Glomerular visceral epithelial cell (primary cell): ENCODE results near the gene RHO.
"Not testable (repeated sequence)": the region's sequence is repeated elsewhere in the genome, so short reads cannot be mapped to it uniquely, and the experiment has no call there.

Experiments
- DNase-seq: peaks from one replicate; pipeline ENCODE4 v3.0.0-alpha.2; 2016; ENCODE audit errors: extremely low spot score

The RHO gene

GRCh38 chr3:129528589-129529100 is at the start of gene RHO:
Gene RHO (plus strand): TSS chr3:129528639. CDS start chr3:129528734, 95 bp downstream.
- DNase-seq, result no peak

DNA sequence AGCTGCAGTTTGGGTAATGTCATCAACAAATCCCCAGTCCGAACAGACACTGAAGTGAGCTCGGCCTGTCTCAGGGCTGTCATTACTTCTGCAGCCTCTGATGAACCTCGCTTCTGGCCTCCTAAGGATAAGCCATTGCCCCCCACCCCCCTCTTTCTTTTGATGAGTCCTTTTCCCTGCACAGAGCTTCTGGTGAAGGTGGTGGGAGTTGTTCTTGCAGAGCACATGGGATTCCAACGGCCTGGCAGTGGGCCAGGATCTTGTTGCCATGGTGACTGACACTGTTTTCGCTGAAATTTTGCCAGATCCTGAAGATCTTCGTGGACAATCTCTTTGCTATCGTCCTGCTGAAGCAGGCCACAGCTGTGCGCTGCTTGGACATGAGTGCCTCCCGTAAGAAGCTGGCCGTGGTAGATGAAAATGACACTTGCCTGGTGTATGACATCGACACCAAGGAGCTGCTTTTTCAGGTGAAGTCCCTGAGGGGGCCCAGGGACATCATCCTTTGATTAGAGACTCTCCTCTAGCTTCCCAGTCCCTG is 47.1 kb upstream of the RHO start:
- DNase-seq, result not testable (repeated sequence)

GRCh38 chr3:129481766-129482332 is 46.6 kb upstream of the RHO start:
- DNase-seq, result no peak

- DNase-seq, result no peak
Measured at GRCh38 chr3:129482721-129483120, 45.7 kb upstream of the RHO start.

GRCh38 chr3:129483870-129484269 is 44.6 kb upstream of the RHO start:
- no peak for DNase-seq

GRCh38 chr3:129485146-129485545 is 43.3 kb upstream of the RHO start:
- not testable (repeated sequence) for DNase-seq

DNA sequence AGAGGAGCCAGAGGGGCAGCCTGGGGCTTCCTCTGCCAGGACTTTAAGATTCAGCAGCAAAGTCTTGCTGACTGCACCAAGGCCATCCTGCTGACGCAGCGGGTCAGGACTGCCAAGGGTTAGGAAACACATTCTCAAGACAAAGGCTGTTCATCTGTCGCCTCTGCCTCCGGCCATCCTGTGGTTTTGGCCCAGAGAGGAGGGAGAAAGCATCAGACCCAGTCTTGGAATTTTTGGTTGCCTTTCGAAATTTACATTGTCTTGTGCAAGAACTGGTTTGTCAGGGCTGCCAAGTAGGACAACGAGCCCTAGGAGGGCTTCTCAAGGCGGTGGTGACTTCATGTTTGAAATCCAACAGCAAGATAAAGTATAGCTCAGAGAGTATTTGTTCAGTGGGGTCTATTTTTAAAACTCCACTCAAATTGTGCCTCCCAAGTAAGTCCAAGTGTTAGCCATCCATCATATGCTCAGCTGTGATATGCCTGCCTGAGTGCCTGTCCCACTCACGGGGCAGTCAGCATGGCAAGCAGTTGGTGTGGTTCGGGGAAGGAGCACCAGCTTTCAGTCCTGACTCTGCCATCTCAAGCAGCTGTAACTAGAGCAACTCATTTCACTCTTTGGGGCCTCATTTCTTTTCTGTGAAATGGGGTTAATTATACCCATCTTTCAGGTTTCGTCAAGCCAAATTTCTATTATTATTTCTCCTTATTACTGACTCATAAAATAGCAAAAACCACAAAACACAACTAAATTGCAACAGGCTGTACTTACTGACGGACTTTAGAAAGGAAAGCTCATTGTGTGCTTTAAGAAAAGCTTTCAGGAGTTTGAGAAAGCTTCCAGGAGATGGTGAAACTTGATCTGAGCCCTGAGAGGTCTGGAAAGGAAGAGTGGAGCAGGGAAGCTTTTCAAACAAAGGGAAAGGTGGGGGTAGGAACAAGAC is 42.4 kb upstream of the RHO start:
- no peak for DNase-seq

DNA sequence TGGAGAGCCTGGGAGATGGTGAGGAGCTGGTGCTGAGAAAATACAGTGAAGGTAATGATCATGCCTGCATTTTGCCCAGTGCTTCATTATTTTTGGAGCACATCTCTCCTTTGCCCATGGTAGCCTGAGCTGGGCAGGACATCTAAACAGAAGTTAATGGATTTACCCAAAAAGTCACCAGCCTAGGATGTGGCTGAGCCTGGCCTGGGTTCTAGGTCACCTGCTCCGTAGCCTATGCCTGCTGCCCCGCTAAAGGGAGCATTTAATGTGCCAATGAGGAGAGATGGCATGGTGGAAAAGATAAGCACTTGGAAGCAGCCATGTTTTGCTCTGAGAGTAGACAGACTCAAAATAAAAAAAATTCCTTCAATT is 41.8 kb upstream of the RHO start:
- no peak for DNase-seq

- DNase-seq, result no peak
Measured at GRCh38 chr3:129487183-129487867, 41.1 kb upstream of the RHO start.

- DNase-seq, result not testable (repeated sequence)
Measured at GRCh38 chr3:129487868-129488335, 40.5 kb upstream of the RHO start.

DNA sequence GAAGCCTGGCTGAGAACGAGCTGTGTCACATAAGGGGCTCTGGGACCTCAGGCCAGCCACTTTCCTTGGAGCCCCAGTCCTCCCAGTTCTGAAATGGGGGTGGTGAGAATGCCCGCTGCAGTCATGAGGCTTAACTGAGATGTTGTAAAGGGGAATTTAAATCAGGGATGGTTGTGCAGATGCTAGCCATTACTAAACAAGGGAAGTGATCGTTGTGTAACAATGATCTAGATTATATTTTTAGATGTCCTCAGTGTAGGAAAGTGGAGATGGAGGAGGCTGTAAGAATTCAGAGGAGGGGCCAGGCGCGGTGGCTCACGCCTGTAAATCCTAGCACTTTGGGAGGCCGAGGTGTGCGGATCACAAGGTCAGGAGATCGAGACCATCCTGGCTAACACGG is 39.2 kb upstream of the RHO start:
- DNase-seq, result not testable (repeated sequence)

- DNase-seq, result peak; percentile 87
Measured at GRCh38 chr3:129490273-129490675, 38.2 kb upstream of the RHO start.

- DNase-seq, result not testable (repeated sequence)
Measured at GRCh38 chr3:129491077-129491476, 37.4 kb upstream of the RHO start.

DNA sequence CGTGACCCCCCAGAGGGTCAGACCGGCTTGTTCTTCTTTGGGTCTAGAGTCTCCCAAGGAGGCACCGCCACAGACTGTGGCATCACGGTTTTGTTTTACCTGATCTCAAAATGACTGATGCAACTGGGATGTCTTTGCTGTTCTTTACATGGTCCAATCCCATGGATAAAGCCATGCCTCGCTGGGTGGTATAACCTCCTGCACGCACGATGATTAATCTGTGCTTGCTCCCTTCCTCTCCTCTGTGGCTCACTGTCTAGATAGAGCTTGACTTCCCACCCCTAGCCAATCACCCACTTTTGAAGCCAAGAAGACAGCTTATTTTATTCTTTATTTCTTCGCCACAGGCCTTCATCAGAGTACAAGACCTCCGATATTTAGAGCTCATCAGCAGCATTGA is 36.6 kb upstream of the RHO start:
- DNase-seq, result peak; percentile 68

DNA sequence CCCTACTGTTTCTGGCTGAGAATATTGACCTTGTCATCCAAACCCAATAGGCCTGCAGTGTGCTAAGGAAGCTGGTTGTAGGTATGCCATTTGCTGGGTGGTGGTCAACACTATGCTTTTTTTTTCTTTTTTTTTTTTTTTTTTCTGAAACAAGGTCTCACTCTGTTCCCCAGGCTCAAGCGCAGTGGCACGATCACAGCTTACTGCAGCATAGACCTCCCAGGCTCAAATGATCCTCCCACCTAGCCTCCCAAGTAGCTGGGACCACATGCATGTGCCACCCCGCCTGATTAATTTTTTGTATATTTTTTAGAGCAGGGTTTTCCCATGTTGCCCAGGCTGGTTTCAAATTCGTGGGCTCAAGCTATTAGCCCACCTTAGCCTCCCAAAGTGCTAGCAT is 35.7 kb upstream of the RHO start:
- no peak for DNase-seq

DNA sequence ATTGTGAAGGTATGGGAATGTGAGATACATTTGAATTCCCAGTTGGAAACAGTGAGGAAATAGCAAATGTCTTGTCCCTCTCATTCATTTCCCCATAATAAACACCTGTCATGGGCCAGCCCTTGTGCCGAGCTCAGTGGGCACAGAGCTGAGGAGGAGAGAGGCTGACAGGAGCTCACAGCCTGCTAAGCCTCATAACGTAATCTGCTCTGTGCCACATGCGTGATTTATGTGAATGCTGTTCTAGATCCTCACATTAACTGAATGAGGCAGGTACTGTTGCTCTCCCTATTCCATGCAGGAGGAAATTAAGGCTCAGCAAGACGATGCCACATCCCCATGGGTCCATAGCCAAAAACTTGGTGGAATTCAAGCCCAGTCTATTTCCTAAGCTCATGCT is 35.2 kb upstream of the RHO start:
- no peak for DNase-seq

DNA sequence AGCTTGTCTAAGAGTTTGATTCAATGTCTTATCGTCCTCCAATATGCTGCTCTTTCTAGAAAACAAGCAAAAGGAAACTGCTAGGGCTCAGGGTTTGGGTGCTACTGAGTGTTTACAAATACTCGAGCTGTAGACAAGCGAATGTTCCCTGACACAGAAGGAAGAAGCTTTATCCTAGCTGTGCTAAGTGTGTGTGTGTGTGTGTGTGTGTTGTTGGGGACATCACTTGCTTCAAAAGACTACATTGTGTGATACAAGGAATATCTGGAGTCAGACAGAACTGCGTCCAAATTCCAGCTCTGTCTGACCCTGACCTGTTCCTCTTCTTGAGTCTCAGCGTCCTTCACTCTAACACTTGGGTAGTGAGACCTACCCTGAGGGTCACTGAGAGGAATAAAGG is 33.9 kb upstream of the RHO start:
- DNase-seq, result not testable (repeated sequence)

DNA sequence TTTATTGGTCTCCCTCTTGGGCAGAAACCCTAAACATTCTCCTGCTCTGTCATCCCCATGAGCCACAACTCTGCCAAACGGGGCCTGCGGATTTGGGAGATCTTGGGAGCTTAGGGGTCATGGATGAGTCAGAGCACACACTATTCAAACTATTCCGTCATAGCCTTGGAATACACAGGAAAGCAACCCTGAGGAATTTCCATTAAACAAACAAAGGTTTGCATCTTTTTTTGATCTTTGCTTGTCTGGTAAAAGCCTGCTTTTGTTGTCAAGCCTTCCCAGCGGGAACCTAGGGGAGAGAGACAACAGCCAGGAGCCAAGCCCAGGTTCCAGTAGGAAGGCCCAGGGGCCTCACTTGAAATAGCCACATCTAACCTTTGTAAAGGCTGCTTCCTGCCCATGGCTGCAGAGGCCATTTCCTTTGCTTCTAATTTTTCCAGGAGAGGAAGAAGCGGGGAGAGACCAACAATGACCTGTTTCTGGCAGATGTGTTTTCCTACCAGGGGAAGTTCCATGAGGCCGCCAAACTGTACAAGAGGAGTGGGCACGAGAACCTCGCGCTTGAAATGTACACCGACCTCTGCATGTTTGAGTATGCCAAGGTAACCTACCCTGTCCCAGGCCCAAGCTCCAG is 33.3 kb upstream of the RHO start:
- peak; percentile 12 for DNase-seq

DNA sequence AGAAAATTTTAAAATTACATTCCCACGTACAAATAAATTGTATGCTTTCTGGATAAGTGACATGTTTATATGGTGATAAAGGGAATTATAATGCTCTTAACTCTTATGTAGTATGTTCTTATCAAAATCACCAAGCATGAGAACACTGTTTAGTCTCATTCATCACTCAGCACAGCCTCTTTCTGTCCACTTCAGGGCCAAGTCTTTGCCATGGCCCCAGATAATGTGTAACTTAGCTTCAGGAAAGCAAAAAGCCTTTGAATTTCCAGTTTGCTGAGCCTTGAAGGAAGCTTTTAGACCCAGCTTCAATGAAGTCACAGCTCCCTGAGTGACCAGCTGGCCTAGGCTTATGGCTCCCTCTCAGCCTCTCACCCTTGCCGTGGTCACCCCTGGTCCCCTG is 30.6 kb upstream of the RHO start:
- not testable (repeated sequence) for DNase-seq

DNA sequence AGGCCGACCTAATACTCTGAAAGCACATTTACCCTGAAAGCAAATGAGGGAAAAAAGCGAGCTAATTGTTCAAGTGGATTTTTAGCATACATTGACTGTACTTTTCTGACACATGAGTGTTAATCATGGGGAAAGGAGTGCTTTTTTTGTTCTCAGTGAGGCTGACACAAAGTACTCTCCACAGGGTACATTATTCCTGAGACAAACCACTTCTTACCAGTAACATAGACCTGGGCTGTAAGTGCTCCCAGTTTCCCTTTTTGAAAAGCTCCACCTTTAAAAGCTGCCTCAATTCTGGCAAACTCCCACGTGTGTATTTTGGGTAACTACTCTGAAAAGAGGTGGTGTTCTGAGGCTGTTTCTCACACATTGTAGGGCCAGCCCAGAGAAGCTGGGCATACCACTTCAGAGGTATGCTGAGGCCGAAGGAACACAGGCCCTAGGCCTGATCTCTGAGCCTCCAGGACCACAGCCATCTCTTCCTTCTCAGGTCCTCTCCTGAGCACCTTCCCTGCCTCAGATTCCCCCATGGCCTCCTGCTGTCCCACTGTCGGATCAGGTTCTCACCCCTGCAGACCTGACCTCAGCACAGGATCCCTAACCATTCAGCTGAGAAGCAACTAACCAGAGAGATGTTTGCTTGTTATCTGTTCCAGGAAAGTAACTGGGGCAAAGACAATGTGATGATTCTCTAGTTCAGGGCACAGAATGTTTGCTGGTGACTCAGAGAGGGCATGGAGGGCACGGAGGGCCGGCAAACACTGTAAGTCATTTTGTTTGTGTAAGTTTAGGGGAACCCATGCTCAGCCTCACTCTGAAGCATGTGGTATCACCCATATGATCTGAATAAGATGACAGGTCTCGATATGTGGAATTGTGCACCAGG is 29.6 kb upstream of the RHO start:
- DNase-seq, result not testable (repeated sequence)
